ENCODE results near the gene ARHGAP9. TPM values are rescaled to one million over a fixed set of nuclear protein-coding genes. Genes with fewer than 3 reads are reported as not detected.

Gene ARHGAP9
- total and polyA plus RNA-seq, 2 of the 4 experiments (the other 2 are of a cell fraction), result 0.18 to 0.79 TPM

DNA sequence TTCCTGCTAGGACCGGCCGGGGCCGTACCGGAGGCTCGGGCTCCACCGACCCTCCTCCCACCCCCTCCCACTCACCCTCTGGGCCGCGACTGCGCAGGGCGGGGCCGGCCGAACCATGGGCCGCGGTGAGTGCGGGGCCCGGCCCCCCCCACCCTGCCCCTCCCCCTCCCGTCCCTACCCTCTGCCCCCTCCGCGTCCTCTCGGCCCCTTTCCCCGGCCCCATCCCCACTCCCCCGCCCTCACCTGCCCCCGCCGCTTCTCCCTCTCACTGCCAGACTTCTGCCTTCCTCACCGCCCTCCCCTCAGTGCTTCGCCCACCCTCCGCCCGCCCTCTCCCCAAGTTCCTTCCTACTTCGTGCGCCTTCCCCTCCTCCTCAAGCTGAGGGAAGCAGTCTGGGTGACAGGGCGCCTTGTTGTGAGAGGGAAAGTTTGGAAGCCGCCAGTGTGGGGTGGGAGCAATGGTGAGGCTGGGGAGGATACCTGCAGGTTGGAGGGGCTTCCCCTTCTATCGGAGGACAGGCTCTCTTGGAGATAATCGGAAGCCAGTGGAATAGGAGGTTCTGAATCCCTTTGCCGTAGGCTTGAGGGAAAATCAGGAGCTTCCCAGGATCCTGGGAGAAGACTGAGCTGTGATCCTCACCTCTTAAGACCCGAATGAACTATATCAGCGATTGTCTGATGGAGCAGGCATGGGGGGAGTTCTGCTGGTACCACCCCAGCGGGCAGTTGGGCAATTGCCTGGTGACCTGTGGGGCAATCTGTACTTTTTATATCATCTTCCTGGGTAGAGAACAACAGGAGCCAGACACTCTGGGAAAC, 43.4 kb upstream of the ARHGAP9 start:
- H3K18ac ChIP-seq (ENCODE audit: low read depth, low read length), result peak overlapping the region; percentile 6
- peak overlapping the region; percentile 85 for H2BK5ac ChIP-seq (ENCODE audit: low read depth, low read length, poor library complexity, severe bottlenecking)
- no peak overlapping the region for H4K5ac ChIP-seq (ENCODE audit: low read depth, low read length)
- no peaks in the 10 kb centered on the region for H3K9me3 ChIP-seq (ENCODE audit: control insufficient read depth, insufficient read depth, low read length)
- DNase-seq (peak; percentile 49), ATAC-seq (ENCODE audit: low read depth) (peak; percentile 0; the same call in 1 of the 2 replicates)
- peaks cover 14% of the 10 kb centered on the region for H3K9me1 ChIP-seq (ENCODE audit: insufficient read depth, low read length)
- peak overlapping the region; percentile 91 for H3K56ac ChIP-seq (ENCODE audit: extremely low read depth, insufficient read depth, low read length)
- peak overlapping the region; percentile 47 to 78; a peak in 3 of 4 replicates for H4K8ac ChIP-seq (ENCODE audit: low read depth in 2 of 2, low read length in 2 of 2)
- BruUV-seq (replicated peaks), result no TSS peak
- H2BK120ac ChIP-seq (ENCODE audit: low read depth, low read length), result peak overlapping the region; percentile 41; the same call in 1 of the 2 replicates
- ChIA-PET POLR2A (ENCODE audit: unreplicated experiment) (interaction anchor here (0.7 kb wide), 1 partner anchor 13 kb away, joined by 7 read pairs; no protein-coding TSS in a partner anchor), CTCF (interaction anchor here (0.6 kb wide), 1 partner anchor 805 kb away, joined by 3 read pairs; no protein-coding TSS in a partner anchor)
- peaks cover 45% of the 10 kb centered on the region for H4K20me1 ChIP-seq (ENCODE audit: insufficient read depth, low read length)
- peak overlapping the region; percentile 93 for H3K4me2 ChIP-seq (ENCODE audit: low read depth, low read length)
- 17% methylated on average over 1 of the region's 38 CpGs; no CpG with 5 or more reads in 1 of the 2 experiments for WGBS, 2 experiments (ENCODE audit: extremely low coverage in 2 of 2, insufficient read length in 1 of 2)
- peak overlapping the region; percentile 59 for H3K4me3 ChIP-seq (ENCODE audit: insufficient read depth, low read depth, low read length)
- H3K27ac ChIP-seq (ENCODE audit: insufficient read depth, low read length), result peak overlapping the region; percentile 88
- intact Hi-C loops (cut with micrococcal nuclease) (no loop called here), dilution Hi-C loops (cut with HindIII; ENCODE audit: low sequenced_read_pairs, unreplicated experiment) (no loop called here), in situ Hi-C loops (cut with MboI; ENCODE audit: low sequenced_read_pairs) (no loop called here)
- TF ChIP-seq MAZ (IDR thresholded peaks at IDR 0.05; ENCODE audit: borderline replicate concordance, low read depth, low read length) (0 out of 2 replicates have a peak, but pooled peaks have one; percentile 7), ELK1 (IDR thresholded peaks at IDR 0.05; ENCODE audit: borderline replicate concordance, low read depth, low read length) (no peak), SMC3 (IDR thresholded peaks at IDR 0.05; ENCODE audit: low read depth, low read length) (no peak), RAD21 (IDR thresholded peaks at IDR 0.05; ENCODE audit: low read length) (no peak), NFE2L2 (IDR thresholded peaks at IDR 0.05; ENCODE audit: low read depth, low read length) (no peak), MXI1 (IDR thresholded peaks at IDR 0.05; ENCODE audit: borderline replicate concordance, low read depth, low read length) (0 out of 2 replicates have a peak, but pooled peaks have one; percentile 33), CEBPB (IDR thresholded peaks at IDR 0.05; ENCODE audit: low read depth, low read length) (peak; percentile 62)
- H2AK5ac ChIP-seq (ENCODE audit: low read depth, low read length), result peak overlapping the region; percentile 98
- peaks cover 17 to 66% of the 10 kb centered on the region in 2 experiments for H3K79me1 ChIP-seq (ENCODE audit: low read depth in 1 of 2, low read length in 2 of 2)
- H3K9ac ChIP-seq (ENCODE audit: low read depth, low read length), result peak overlapping the region; percentile 91
- peaks cover 40% of the 10 kb centered on the region for H3K36me3 ChIP-seq (ENCODE audit: control insufficient read depth, insufficient read depth, low read length)
- H2AFZ ChIP-seq (replicated peaks; ENCODE audit: low read length, poor library complexity), result peak overlapping the region; percentile 93
- peak overlapping the region; percentile 91 for H3K4ac ChIP-seq (ENCODE audit: low read depth, low read length)
- H3K14ac ChIP-seq (replicated peaks; ENCODE audit: low read depth, low read length), result peak overlapping the region; percentile 93
- peak overlapping the region; percentile 100 for H2AK9ac ChIP-seq (replicated peaks; ENCODE audit: low read depth, low read length, poor library complexity)
- peak overlapping the region; percentile 39 for H3K23ac ChIP-seq (ENCODE audit: low read depth, low read length)
- H4K91ac ChIP-seq (ENCODE audit: insufficient read depth, low read depth, low read length), result peak overlapping the region; percentile 64
- peaks cover 22% of the 10 kb centered on the region for H3K4me1 ChIP-seq (ENCODE audit: control insufficient read depth, insufficient read depth, low read length)
- H2BK15ac ChIP-seq (ENCODE audit: low read depth, low read length), result peak overlapping the region; percentile 59; the same call in 1 of the 3 replicates
- H2BK20ac ChIP-seq (ENCODE audit: low read depth, low read length), result no peak overlapping the region
- no peaks in the 10 kb centered on the region for H3K27me3 ChIP-seq (ENCODE audit: control insufficient read depth, insufficient read depth, low read length)
